DMS114 treated with DMSO at 0.1 percent for 48 hours (cell line): Measurements from ENCODE around the gene HGF.

ENCODE experiments used
- DNase-seq: peaks from one replicate; lab custom pipeline; 2025; ENCODE audit not compliant: unreplicated experiment; lab: John Stamatoyannopoulos, UW

Gene HGF

GRCh38 chr7:81687062-81687461 is 82.8 kb downstream of the HGF start:
- DNase-seq = no peak

DNA sequence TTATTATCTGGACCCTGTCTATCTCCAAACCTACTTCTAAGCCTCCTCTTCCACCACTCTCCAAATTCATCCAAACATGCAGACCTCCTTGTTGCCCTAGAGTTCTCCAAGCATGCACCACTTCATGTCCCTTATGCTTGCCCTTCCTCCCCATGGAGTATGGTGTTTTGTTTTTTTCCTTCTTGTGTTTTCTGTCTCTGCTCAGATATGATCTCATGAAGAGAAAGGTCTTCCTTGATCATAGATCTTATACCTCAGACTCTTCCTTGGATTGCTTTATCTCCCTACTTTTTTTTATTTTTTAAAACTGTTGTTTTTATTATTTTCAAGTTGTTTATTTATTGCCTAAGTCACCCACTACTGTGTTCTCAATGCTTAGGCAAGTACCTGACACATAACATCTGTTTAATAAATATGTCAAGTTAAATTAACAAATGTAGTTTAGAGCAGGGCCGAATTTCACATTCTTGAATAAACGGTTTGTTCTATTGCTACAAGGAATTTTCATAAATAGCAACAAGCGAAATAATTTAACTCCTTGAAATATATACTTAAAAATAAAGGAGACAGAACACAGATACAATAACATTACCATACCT is 84.5 kb downstream of the HGF start:
- DNase-seq = no peak

- DNase-seq = no peak
These were observed 85.2 kb downstream of the HGF start for GRCh38 chr7:81684514-81685269.

GRCh38 chr7:81684033-81684432 is 85.8 kb downstream of the HGF start:
- DNase-seq = no peak

DNA sequence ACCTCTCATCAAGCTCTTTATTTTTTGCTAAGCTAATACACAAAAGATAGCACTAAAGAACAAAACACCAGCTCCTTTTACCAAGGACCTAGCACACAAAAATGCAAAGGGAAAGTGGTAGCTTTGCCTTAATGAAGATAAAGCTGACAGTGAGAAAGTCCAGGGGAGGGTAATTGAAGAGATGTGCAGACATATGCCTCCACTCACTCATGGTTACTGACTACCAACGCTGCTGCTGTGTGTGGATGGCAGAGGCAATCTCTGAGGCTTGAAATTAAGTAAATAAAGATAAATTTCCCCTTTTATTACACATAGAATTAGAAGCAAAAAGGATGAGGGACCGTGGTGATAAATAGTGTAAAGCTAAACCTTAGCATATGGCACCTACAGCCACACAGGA is 87.0 kb downstream of the HGF start:
- DNase-seq = no peak

GRCh38 chr7:81680120-81680519 is 89.7 kb downstream of the HGF start:
- no peak for DNase-seq

DNA sequence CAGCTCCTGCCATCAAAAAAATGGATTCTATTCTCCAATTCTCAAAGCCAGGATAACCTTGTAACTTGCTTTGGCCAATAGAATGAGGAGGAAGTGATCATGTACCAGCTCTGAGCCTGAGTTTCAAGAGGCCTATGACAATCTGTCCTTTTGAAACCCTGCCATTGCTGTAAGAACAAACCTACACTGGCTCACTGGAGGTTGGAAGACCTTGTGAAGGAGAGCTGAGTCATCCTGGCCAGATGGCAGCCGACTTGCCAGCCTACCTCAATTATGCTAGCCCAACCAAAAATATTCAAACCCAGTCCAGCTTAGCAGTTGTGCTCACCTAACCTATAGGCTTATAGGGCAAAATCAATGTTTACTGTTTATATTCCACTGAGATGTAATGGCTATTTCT is 93.0 kb downstream of the HGF start:
- DNase-seq = no peak

DNA sequence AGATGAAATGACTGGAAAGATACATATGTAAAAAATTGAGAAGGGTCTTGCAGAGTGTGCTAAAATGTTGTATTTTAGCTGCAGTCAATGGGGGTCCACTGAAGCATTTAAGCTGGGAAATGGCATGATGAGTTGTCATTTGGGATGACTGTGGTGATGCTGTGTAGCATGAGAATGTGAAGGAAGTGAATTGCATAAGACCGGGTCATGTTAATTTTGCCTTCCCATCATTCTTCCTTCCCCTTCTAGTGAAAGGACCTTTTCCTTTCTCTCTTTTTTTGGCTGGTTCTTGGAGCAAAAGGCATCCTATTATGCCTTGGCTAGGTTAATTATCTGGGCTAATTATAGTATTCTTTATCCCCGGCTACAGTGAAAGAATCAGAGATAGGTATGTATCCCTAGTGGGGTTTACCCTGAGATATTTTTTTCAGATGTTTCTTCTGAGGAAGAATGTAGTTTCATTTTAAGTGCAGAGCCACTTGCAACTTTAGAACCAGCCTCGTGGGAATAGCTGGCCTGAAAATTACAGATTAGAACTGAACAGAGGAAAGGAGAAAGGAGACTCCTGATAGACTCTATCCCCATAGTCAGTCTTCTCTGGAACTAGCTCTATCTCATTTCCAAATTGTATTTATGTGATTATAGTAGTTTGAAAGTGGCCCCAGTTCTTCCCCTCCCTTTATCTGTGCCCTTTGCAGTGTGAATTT is 93.6 kb downstream of the HGF start:
- no peak for DNase-seq

DNA sequence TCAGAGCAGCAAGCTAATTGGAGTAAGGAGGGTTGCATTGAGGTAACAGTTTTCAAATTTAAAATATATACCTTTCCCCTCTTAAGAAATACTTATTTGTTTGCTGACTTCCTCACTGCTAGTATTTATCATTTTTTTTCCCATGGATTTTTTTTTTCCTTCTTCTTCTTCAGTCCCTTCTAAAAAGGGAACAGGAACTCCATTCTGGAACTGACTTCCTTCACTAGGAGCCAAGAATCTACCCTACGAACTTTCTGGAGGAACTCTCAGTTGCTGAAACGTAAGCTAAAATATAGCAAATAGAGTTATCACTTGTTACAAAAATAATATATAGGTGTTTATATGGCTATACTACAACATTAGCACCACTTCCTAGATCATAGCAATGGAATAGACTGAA is 95.4 kb downstream of the HGF start:
- DNase-seq = no peak

DNA sequence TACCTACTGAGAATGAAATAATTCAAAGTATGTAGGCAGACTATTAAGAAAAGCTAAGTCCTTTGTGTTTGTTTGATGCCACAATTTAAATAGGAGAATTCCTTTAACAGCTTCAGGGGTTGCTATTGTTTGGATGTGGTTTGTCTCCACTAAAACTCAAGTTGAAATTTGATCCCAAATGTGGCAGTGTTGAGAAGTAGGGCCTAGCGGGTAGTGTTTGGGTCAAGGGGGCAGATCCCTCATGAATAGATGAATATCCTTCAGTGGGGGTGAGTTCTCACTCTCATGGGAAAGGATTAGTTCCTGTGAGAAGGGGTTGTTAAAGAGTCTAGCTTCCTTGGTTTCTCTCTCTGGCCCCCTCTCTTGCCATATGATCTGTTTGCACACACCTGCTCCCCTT is 97.0 kb downstream of the HGF start:
- no peak for DNase-seq

- no peak for DNase-seq
These were observed 100.3 kb downstream of the HGF start for GRCh38 chr7:81669476-81670105.

GRCh38 chr7:81666209-81666608 is 103.6 kb downstream of the HGF start:
- DNase-seq = no peak

GRCh38 chr7:81665236-81665635 is 104.6 kb downstream of the HGF start:
- DNase-seq = no peak

DNA sequence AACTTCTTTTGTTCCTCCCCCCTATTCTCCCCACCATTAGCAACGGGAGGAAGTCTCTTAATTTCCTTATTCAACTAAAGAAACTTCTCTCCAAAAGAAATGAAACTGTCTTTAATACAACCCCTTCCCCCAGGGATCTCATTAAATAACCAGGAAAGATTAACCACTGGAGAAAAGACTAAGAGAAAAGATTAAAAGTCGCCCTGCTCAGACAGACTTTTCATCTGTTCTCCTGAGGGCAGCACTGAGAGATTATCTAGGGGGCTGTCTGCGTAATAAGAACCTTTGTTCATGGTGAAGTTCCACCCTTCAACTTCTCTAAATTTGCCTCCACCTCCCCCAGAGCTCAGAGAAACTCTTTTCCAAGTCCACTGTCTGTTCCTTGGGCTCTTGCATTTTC is 105.5 kb downstream of the HGF start:
- DNase-seq = no peak

DNA sequence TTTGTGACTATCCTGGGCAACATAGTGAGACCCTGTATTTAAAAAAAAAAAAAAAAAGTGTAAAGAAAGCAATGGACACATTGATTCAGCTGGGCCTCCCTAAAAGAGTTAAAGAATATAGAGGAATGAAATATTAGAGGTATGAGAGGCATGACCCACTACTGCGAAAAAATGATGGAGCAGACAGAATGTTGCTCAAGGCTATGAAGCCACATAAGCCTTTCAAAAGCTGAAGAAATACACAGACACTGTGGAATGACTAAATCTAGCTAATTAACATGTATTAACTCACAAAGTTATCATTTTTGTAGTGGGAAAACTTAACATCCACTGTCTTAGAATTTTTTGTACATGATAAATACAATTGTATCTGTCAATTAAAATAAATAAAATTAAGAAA is 107.3 kb downstream of the HGF start:
- DNase-seq = no peak

DNA sequence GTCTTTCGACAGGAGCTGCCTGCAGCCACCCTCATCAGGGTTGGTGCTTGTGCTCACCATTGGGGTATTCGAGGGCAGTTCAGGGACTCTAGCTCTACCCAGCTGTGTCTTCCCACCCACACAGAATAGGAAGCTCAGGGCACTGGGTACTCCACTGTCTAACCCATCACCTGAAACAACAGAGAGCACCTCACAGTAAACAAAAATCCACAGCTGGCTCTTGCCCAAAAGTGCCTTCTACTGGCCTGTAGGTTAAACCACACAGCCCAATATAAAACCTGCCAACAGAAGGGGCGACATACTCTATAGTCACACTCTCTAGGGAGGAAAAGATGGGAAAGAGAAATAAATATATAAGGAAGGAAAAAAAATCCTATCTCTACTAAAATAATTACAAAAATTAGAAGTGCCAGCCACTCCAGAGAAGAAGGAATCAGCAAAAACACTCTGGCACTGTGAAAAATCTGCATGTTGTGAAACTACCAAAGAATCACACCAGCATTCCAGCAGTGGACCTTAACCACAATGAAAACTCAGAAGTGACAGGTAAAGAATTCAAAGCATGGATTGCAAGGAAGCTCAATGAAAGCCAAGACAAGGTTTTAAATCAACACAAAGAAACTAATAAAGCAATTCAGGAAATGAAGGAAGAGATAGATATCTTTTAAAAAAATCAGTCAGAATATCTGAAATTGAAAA is 110.0 kb downstream of the HGF start:
- no peak for DNase-seq

GRCh38 chr7:81657551-81657950 is 112.3 kb downstream of the HGF start:
- no peak for DNase-seq

DNA sequence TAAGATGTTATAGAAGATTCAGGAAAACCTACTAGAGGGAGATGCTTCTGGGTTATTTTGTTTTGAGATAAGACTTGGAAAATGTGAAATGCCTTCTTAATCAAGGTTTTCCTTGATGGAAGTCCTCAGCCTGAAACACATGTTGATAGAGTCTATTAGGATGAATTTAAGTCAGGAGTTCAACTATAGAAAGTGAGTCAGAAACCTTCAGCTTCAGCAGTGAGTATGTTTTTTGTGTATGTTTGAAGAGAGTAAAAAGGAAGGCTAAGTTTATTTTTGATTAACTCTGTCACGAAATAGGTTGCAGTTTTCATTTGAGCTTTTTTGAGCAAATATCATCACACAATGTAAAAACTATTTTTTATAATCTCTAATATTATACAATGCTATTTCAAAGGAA is 114.6 kb downstream of the HGF start:
- no peak for DNase-seq

- no peak for DNase-seq
These were observed 117.6 kb downstream of the HGF start for GRCh38 chr7:81652225-81652624.
